Measurements from ENCODE around the gene KCNK17.

- TF ChIP-seq CTCF (IDR thresholded peaks at IDR 0.05; ENCODE audit: low read depth, low read length), result no peak
- TF ChIP-seq EZH2phosphoT487 (IDR thresholded peaks at IDR 0.05; ENCODE audit: low read depth), result no peak
These were observed 30.6 kb upstream of the KCNK17 start for GRCh38 chr6:39344821-39345280.

Data from OCI-LY3 (cell line).